ENCODE measurements around the gene TMEM59. TPM values are rescaled to one million over a fixed set of nuclear protein-coding genes. Genes with fewer than 3 reads are reported as not detected.

The TMEM59 gene
- total and polyA plus RNA-seq, 3 donors from 2014 or later = 209 to 338 (median 289) TPM

GRCh38 chr1:53984726-53985125 lies 68.3 kb downstream of the TMEM59 start:
- Histone ChIP-seq H3K4me3 (no peak overlapping the region), H3K36me3 (ENCODE audit: low read depth, missing control alignments) (no peaks in the 10 kb centered on the region), H3K27ac (no peak overlapping the region), H3K9me3 (no peaks in the 10 kb centered on the region), H3K4me1 (peaks cover 12% of the 10 kb centered on the region), H3K27me3 (no peaks in the 10 kb centered on the region)
- intact Hi-C loops (cut with DNase I; ENCODE audit: low total_unique reads) = no loop called here
- TF ChIP-seq POLR2A (IDR thresholded peaks at IDR 0.05) (no peak), CTCF (IDR thresholded peaks at IDR 0.05) (no peak)
- DNase-seq = no peak

- intact Hi-C loops (cut with DNase I; ENCODE audit: low total_unique reads) = no loop called here
- Histone ChIP-seq H3K27ac (peak overlapping the region in 1 of 2 donors; percentile 52), H3K27me3 (no peaks in the 10 kb centered on the region), H3K4me1 (peaks cover 12% of the 10 kb centered on the region), H3K9me3 (no peaks in the 10 kb centered on the region), H3K4me3 (peak overlapping the region; percentile 5 to 44), H3K36me3 (ENCODE audit: low read depth, missing control alignments) (no peaks in the 10 kb centered on the region)
- WGBS, 2 donors = 22 to 24% methylated on average over 4 of the region's 4 CpGs
- DNase-seq = no peak
- TF ChIP-seq CTCF (IDR thresholded peaks at IDR 0.05) (no peak), POLR2A (IDR thresholded peaks at IDR 0.05) (no peak)
Observed at GRCh38 chr1:53982763-53983104, 70.3 kb downstream of the TMEM59 start.

- Histone ChIP-seq H3K36me3 (ENCODE audit: low read depth, missing control alignments) (no peaks in the 10 kb centered on the region), H3K4me1 (peaks cover 12% of the 10 kb centered on the region), H3K4me3 (peak overlapping the region; percentile 5 to 44), H3K9me3 (no peaks in the 10 kb centered on the region), H3K27ac (peak overlapping the region; percentile 52 to 60), H3K27me3 (no peaks in the 10 kb centered on the region)
- TF ChIP-seq CTCF (IDR thresholded peaks at IDR 0.05) = no peak
- TF ChIP-seq POLR2A (IDR thresholded peaks at IDR 0.05) = no peak
- peak; percentile 45 for DNase-seq
- WGBS, 2 donors = 37 to 44% methylated on average over 20 of the region's 20 CpGs
- intact Hi-C loops (cut with DNase I; ENCODE audit: low total_unique reads) = no loop called here
Observed at GRCh38 chr1:53982034-53982762, 70.8 kb downstream of the TMEM59 start.

GRCh38 chr1:53981220-53981619 lies 71.8 kb downstream of the TMEM59 start:
- DNase-seq = no peak
- Histone ChIP-seq H3K9me3 (no peaks in the 10 kb centered on the region), H3K36me3 (ENCODE audit: low read depth, missing control alignments) (no peaks in the 10 kb centered on the region), H3K4me1 (peaks cover 12% of the 10 kb centered on the region), H3K27me3 (no peaks in the 10 kb centered on the region), H3K27ac (no peak overlapping the region), H3K4me3 (no peak overlapping the region)
- no peak for TF ChIP-seq POLR2A (IDR thresholded peaks at IDR 0.05)
- intact Hi-C loops (cut with DNase I; ENCODE audit: low total_unique reads) = no loop called here
- WGBS, 2 donors = 98 to 99% methylated on average over 6 of the region's 6 CpGs

GRCh38 chr1:53979712-53980450 lies 73.1 kb downstream of the TMEM59 start:
- WGBS, 2 donors = 82 to 85% methylated on average over 13 of the region's 13 CpGs
- Histone ChIP-seq H3K36me3 (ENCODE audit: low read depth, missing control alignments) (no peaks in the 10 kb centered on the region), H3K9me3 (no peaks in the 10 kb centered on the region), H3K27me3 (no peaks in the 10 kb centered on the region), H3K4me1 (peaks cover 12% of the 10 kb centered on the region), H3K27ac (no peak overlapping the region), H3K4me3 (no peak overlapping the region)
- intact Hi-C loops (cut with DNase I; ENCODE audit: low total_unique reads) = no loop called here
- DNase-seq = no peak
- TF ChIP-seq CTCF (IDR thresholded peaks at IDR 0.05) (no peak), POLR2A (IDR thresholded peaks at IDR 0.05) (no peak)

Small RNAs within 50 kb of the gene (microRNA-seq; reads per million reads assigned to microRNA genes)
- gene MIR4781 (ENCODE audit: borderline number of aligned reads in 2 of 2, borderline replicate concordance in 1 of 2) = 0 to 2.1 reads per million in 2 donors

Small RNAs within 50 kb of the gene (small RNA-seq; reads per million reads assigned to genes)
- gene AL353898.1 (0 reads per million in 2 donors), gene AL353898.2 (0 reads per million in 2 donors)

Other genes with a start within 250 kb of the TMEM59 start
- 10 to 100 TPM; 22.2 to 26.4 TPM for gene NDC1, start 214.9 kb downstream of the TMEM59 start, total RNA-seq
- gene NDC1, start 214.9 kb downstream of the TMEM59 start, polyA plus RNA-seq (ENCODE audit: insufficient read depth, low read depth, low replicate concordance) = 13.0 TPM
- 10 to 100 TPM; 34.1 to 35.9 TPM for gene YIPF1, start 163.4 kb downstream of the TMEM59 start, total RNA-seq
- 45.9 TPM for gene YIPF1, start 163.4 kb downstream of the TMEM59 start, polyA plus RNA-seq (ENCODE audit: insufficient read depth, low read depth, low replicate concordance)
- gene DIO1, start 159.0 kb downstream of the TMEM59 start, total RNA-seq = under 1 TPM in 1 of 2 donors, not detected in 1; 0.81 TPM
- 1.7 TPM for gene DIO1, start 159.0 kb downstream of the TMEM59 start, polyA plus RNA-seq (ENCODE audit: insufficient read depth, low read depth, low replicate concordance)
- gene IFT25, start 107.5 kb downstream of the TMEM59 start, total RNA-seq = 10 to 100 TPM; 28.1 to 43.7 TPM
- 34.1 TPM for gene IFT25, start 107.5 kb downstream of the TMEM59 start, polyA plus RNA-seq (ENCODE audit: insufficient read depth, low read depth, low replicate concordance)
- gene LRRC42, start 106.9 kb downstream of the TMEM59 start, total RNA-seq = 10 to 100 TPM; 37.8 to 41.2 TPM
- gene LRRC42, start 106.9 kb downstream of the TMEM59 start, polyA plus RNA-seq (ENCODE audit: insufficient read depth, low read depth, low replicate concordance) = 42.8 TPM
- 1 to 10 TPM in 1 of 2 donors, under 1 TPM in 1; 0.81 to 1.2 TPM for gene LDLRAD1, start 35.0 kb downstream of the TMEM59 start, total RNA-seq
- 1.1 TPM for gene LDLRAD1, start 35.0 kb downstream of the TMEM59 start, polyA plus RNA-seq (ENCODE audit: insufficient read depth, low read depth, low replicate concordance)
- 10 to 100 TPM; 10.7 to 16.1 TPM for gene TCEANC2, start 404 bp upstream of the TMEM59 start, total RNA-seq
- gene TCEANC2, start 404 bp upstream of the TMEM59 start, polyA plus RNA-seq (ENCODE audit: insufficient read depth, low read depth, low replicate concordance) = 14.1 TPM
- under 1 TPM; 0.06 to 0.24 TPM for gene CDCP2, start 99.8 kb upstream of the TMEM59 start, total RNA-seq
- gene CDCP2, start 99.8 kb upstream of the TMEM59 start, polyA plus RNA-seq (ENCODE audit: insufficient read depth, low read depth, low replicate concordance) = 0.20 TPM
- 10 to 100 TPM in 1 of 2 donors, 1 to 10 TPM in 1; 8.7 to 11.5 TPM for gene CYB5RL, start 146.8 kb upstream of the TMEM59 start, total RNA-seq
- 6.3 TPM for gene CYB5RL, start 146.8 kb upstream of the TMEM59 start, polyA plus RNA-seq (ENCODE audit: insufficient read depth, low read depth, low replicate concordance)
- 10 to 100 TPM; 89.1 to 91.4 TPM for gene MRPL37, start 147.0 kb upstream of the TMEM59 start, total RNA-seq
- 74.2 TPM for gene MRPL37, start 147.0 kb upstream of the TMEM59 start, polyA plus RNA-seq (ENCODE audit: insufficient read depth, low read depth, low replicate concordance)